Breast epithelium (tissue), 4 donors: ENCODE results near the gene LRIT3. TPM values are rescaled to one million over a fixed set of nuclear protein-coding genes. Genes with fewer than 3 reads are reported as not detected.

Experiments
- DNase-seq, 2 donors: peaks; one replicate each; pipeline ENCODE4 v3.0.0-alpha.2; 2019; ENCODE audit warnings: low spot score in 2 of 2
- H3K27ac ChIP-seq, 2 donors: fragments of 200-600 bp; sonication (generic) in 1 of 2; one replicate each; pipeline ENCODE4 v1.5.1; 2016 to 2019; ENCODE audit warnings: mild to moderate bottlenecking in 1 of 2
- H3K27me3 ChIP-seq, 2 donors: fragments of 200-600 bp; sonication (generic) in 1 of 2; one replicate each; pipeline versions ENCODE4 v1.5.1 to v1.6.0; 2017 to 2019; ENCODE audit warnings: control low read depth in 1 of 2, mild to moderate bottlenecking in 1 of 2
- H3K36me3 ChIP-seq: fragments of 200-600 bp; one replicate; pipeline ENCODE4 v1.5.1; 2019
- H3K4me1 ChIP-seq, 2 donors: fragments of 200-600 bp; sonication (generic); one replicate each; pipeline ENCODE4 v1.5.1; 2016 to 2019; ENCODE audit warnings: control low read depth in 1 of 2
- H3K4me3 ChIP-seq, 3 donors: fragments of 200-600 bp; sonication (generic); 1 replicate in 2 of 3; 2 replicates in 1 of 3; pipeline ENCODE4 v1.5.1; 2016 to 2019; ENCODE audit warnings: mild to moderate bottlenecking in 3 of 3, moderate library complexity in 2 of 3
- H3K9me3 ChIP-seq, 2 donors: fragments of 200-600 bp; sonication (generic) in 1 of 2; one replicate each; pipeline ENCODE4 v1.5.1; 2016 to 2019; ENCODE audit warnings: control low read depth in 1 of 2
- POLR2A ChIP-seq: fragments of 450-650 bp; IDR thresholded peaks from one replicate; pipeline ENCODE4 v1.6.1; 2016; ENCODE audit warnings: antibody characterized with exemption, mild to moderate bottlenecking, moderate library complexity
- POLR2AphosphoS5 ChIP-seq, 3 donors: sonication (generic); formaldehyde crosslinking; IDR thresholded peaks; one replicate each; pipeline ENCODE4 v1.6.1; 2017; ENCODE audit warnings: antibody characterized with exemption in 3 of 3
- intact Hi-C: fragments of 100-400 bp; cut with DNase I; formaldehyde crosslinking; loops from one replicate; pipeline ENCODE4 v1.15.1; 2023; ENCODE audit warnings: low total_unique reads
- total RNA-seq, 3 donors: library from RNA; depleted of rRNA; stranded (reverse); fragments of >200 nt; gene quantifications; one replicate each; pipeline ENCODE4 v1.1.0, GENCODE V29; 2016
- TF ChIP-seq, protein P1 (sequence below), 3 donors: fragments of 450-650 bp; IDR thresholded peaks; one replicate each; pipeline ENCODE4 v1.5.1; 2016 to 2017; ENCODE audit warnings: antibody characterized with exemption in 3 of 3, mild to moderate bottlenecking in 3 of 3, moderate library complexity in 3 of 3

Gene LRIT3
- total RNA-seq, 3 donors from 2014 or later: 0.16 to 0.66 (median 0.59) TPM

DNA sequence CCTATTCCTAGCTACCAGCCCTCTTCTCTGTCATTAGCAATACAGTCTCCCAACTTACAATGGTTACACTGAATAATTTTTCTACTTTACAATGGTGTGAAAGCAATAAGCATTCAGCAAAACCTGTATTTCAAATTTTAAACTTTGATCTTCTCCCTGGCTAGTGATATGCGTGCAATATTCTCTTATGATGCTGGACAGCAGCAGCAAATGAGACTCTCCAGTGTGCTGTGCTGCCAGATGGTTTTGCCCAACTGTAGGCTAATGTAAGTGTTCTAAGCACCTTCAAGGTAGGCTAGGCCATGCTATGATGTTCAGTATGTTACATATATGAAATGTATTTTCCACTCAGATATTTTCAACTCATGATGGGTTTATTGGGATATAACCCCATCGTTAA lies 38.3 kb upstream of the LRIT3 start:
- TF ChIP-seq, protein P1, sequence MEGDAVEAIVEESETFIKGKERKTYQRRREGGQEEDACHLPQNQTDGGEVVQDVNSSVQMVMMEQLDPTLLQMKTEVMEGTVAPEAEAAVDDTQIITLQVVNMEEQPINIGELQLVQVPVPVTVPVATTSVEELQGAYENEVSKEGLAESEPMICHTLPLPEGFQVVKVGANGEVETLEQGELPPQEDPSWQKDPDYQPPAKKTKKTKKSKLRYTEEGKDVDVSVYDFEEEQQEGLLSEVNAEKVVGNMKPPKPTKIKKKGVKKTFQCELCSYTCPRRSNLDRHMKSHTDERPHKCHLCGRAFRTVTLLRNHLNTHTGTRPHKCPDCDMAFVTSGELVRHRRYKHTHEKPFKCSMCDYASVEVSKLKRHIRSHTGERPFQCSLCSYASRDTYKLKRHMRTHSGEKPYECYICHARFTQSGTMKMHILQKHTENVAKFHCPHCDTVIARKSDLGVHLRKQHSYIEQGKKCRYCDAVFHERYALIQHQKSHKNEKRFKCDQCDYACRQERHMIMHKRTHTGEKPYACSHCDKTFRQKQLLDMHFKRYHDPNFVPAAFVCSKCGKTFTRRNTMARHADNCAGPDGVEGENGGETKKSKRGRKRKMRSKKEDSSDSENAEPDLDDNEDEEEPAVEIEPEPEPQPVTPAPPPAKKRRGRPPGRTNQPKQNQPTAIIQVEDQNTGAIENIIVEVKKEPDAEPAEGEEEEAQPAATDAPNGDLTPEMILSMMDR (IDR thresholded peaks at IDR 0.05): no peak
- TF ChIP-seq POLR2A: no peak
- TF ChIP-seq POLR2AphosphoS5 (IDR thresholded peaks at IDR 0.05): no peak
- DNase-seq: no peak
- intact Hi-C loops: no loop called here
- Histone ChIP-seq H3K4me1 (no peaks in the 10 kb centered on the region), H3K27ac (no peak overlapping the region), H3K27me3 (no peaks in the 10 kb centered on the region), H3K9me3 (no peaks in the 10 kb centered on the region), H3K36me3 (no peaks in the 10 kb centered on the region), H3K4me3 (no peak overlapping the region)

DNA sequence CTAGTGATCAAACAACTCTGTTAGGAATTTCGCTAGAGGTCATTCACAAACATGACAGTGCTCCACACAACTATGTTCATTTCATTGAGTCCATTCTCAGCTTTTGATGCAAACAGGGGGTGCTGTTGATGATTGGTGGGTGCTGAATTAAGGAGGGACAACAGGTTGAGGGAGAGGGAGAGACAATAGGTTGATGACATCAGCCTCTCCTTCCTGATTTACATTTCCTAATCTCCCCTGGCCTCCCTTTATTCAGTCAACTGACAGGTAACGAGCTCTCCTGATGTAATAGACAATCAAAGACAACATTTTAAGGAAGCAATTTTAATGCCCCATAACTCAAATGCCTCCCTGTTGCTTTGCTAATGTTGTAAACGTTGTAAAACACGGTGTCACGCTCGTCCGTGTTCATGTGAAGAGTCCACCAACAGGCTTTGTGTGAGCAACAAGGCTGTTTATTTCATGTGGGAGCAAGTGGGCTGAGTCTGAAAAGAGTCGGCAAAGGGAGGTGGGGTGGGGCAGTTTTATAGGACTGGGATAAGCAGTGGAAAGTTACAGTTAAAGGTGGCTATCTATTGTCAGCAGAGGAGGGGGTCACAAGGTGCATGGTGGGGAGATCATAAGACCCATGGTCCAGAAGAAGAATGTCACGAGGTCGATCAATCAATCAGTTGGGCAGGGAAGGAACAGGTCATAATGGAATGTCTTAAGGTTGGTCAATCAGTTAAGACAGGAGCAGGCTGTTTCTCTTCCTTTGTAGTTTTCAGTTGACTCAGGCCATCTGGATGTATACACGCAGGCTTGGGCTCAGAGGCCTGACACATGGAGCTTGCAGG lies 37.1 kb upstream of the LRIT3 start:
- no peak for TF ChIP-seq POLR2AphosphoS5 (IDR thresholded peaks at IDR 0.05)
- no peak for TF ChIP-seq POLR2A
- TF ChIP-seq, protein P1 (IDR thresholded peaks at IDR 0.05): no peak
- Histone ChIP-seq H3K27me3 (no peaks in the 10 kb centered on the region), H3K4me3 (no peak overlapping the region), H3K9me3 (no peaks in the 10 kb centered on the region), H3K36me3 (no peaks in the 10 kb centered on the region), H3K27ac (no peak overlapping the region), H3K4me1 (no peaks in the 10 kb centered on the region)
- intact Hi-C loops: no loop called here
- DNase-seq: no peak

GRCh38 chr4:109811707-109812106 lies 36.2 kb upstream of the LRIT3 start:
- H3K9me3 ChIP-seq: no peaks in the 10 kb centered on the region
- H3K36me3 ChIP-seq: no peaks in the 10 kb centered on the region
- TF ChIP-seq POLR2A (no peak), POLR2AphosphoS5 (IDR thresholded peaks at IDR 0.05) (no peak)
- TF ChIP-seq, protein P1 (IDR thresholded peaks at IDR 0.05): no peak
- peaks cover 0 to 4% of the 10 kb centered on the region in 2 donors for H3K4me1 ChIP-seq
- no peaks in the 10 kb centered on the region for H3K27me3 ChIP-seq
- H3K27ac ChIP-seq: no peak overlapping the region
- intact Hi-C loops: no loop called here
- no peak for DNase-seq
- H3K4me3 ChIP-seq: no peak overlapping the region

DNA sequence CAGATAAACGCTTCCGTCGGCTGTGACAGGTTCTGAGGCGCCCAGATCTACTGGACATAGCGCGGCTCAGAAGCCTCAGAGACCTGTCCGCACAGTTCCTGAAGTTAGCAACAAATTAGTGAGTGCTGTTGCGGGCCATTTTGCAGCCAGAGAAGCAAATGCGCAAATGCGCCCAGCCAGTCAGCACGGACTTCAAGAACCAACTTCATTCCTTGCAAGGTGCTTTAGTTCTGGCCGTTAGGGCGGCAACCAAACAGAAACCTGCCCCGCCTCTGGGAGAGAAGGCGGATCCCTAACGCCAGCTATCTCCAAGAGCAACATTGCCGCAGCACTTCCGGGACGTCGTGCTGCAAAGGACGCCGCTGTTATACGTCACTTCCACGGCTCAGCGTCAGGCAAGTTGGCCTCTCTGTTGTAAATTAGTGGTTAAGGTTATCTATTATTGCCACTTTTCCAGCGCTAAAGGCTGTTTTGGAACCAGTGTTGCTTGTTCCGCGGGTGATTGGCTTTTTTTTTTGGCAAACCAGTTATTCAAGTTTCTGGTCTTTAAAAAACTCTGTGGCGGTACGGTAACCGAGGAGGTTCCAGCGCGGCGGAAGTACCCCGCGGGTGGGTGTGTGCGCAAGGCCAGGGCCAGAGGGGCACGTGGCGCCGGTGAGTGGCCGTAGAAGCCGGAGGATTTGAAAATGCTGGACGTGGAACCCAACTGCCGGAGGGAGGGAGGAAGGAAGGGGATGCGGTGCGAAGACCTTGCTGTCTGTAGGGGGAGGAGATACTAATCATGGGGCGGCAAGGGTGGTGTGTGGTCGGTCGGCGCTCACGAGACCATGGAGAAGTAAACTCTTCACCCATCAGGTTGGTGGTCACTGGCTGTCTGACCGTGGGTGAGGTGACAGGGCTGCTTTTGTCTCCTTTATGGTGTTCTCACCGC lies 32.5 kb upstream of the LRIT3 start, which contains the start of gene GAR1:
GAR1 (plus strand) TSS at position 612 of the 931 bp plus-strand sequence. CDS start 403 bp downstream, outside the sequence.
- H3K4me1 ChIP-seq: peaks cover 0 to 12% of the 10 kb centered on the region in 2 donors
- TF ChIP-seq POLR2AphosphoS5 (IDR thresholded peaks at IDR 0.05) (peak; percentile 69 to 75 (median 72)), POLR2A (peak; percentile 15)
- TF ChIP-seq, protein P1 (IDR thresholded peaks at IDR 0.05): no peak
- intact Hi-C loops: no loop called here

More for the DNA sequence above, 32.5 kb upstream of the LRIT3 start, which contains the start of gene GAR1:
- no peaks in the 10 kb centered on the region for H3K9me3 ChIP-seq
- H3K36me3 ChIP-seq: no peaks in the 10 kb centered on the region
- peak; percentile 84 to 88 for DNase-seq
- no peaks in the 10 kb centered on the region for H3K27me3 ChIP-seq
- peak within 1 kb of the TSS; percentile 83 to 92 for H3K27ac ChIP-seq
- peak within 1 kb of the TSS; percentile 70 to 84 (median 77) for H3K4me3 ChIP-seq
